Measurements from ENCODE around the gene F10.

The F10 gene

DNA sequence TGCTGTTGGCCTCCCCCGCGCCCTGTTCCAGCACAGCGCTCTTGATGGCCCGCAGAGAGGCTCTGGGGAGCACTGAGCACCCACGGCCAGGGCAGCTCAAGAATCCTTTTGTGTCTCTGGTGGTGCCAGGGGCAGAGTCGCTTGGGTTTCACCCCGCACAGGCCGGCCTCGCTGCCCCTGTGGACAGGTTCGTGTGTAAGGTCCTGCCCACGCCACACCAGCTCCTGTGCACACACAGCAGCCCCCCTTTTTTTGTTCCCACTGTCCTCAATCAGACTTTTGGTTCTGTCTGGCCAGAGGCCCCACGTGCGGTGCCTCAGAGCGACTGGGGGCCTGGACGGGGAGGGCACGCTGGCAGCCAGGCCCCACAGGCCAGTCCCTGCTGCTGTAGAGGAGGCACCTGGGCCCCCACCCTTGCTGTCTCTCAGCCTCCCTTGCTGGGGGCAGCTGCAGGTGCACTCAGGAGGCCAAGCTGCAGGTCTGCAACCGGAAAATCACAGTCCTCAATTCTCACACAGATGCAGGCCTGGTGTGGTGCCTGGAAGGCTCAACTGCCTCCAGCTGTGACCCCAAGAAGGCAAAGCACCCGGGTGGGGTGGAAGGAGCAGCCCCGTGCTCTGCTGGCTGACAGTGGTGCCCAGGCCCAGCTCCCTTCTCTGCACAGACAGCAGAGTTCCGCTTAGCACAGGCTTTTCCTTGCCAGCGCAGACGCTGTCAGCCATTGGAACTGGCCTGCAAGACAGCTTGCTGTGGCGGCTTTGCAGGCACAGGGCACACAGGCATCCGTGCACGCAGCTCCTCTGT is 29.6 kb upstream of the F10 start:
- no peak overlapping the region for H3K4me3 ChIP-seq (ENCODE audit: low read depth, low read length)
- no peak for TF ChIP-seq POLR2A (IDR thresholded peaks at IDR 0.05; ENCODE audit: extremely low read depth, insufficient read length)
- TF ChIP-seq, protein P1, sequence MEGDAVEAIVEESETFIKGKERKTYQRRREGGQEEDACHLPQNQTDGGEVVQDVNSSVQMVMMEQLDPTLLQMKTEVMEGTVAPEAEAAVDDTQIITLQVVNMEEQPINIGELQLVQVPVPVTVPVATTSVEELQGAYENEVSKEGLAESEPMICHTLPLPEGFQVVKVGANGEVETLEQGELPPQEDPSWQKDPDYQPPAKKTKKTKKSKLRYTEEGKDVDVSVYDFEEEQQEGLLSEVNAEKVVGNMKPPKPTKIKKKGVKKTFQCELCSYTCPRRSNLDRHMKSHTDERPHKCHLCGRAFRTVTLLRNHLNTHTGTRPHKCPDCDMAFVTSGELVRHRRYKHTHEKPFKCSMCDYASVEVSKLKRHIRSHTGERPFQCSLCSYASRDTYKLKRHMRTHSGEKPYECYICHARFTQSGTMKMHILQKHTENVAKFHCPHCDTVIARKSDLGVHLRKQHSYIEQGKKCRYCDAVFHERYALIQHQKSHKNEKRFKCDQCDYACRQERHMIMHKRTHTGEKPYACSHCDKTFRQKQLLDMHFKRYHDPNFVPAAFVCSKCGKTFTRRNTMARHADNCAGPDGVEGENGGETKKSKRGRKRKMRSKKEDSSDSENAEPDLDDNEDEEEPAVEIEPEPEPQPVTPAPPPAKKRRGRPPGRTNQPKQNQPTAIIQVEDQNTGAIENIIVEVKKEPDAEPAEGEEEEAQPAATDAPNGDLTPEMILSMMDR (IDR thresholded peaks at IDR 0.05; ENCODE audit: low read depth, low read length), result no peak
- TF ChIP-seq MAX (IDR thresholded peaks at IDR 0.05; ENCODE audit: low read depth, low read length), result no peak
- TF ChIP-seq MYC (IDR thresholded peaks at IDR 0.05; ENCODE audit: low read depth, low read length), result no peak
- no peak for DNase-seq (ENCODE audit: low read depth)

DNA sequence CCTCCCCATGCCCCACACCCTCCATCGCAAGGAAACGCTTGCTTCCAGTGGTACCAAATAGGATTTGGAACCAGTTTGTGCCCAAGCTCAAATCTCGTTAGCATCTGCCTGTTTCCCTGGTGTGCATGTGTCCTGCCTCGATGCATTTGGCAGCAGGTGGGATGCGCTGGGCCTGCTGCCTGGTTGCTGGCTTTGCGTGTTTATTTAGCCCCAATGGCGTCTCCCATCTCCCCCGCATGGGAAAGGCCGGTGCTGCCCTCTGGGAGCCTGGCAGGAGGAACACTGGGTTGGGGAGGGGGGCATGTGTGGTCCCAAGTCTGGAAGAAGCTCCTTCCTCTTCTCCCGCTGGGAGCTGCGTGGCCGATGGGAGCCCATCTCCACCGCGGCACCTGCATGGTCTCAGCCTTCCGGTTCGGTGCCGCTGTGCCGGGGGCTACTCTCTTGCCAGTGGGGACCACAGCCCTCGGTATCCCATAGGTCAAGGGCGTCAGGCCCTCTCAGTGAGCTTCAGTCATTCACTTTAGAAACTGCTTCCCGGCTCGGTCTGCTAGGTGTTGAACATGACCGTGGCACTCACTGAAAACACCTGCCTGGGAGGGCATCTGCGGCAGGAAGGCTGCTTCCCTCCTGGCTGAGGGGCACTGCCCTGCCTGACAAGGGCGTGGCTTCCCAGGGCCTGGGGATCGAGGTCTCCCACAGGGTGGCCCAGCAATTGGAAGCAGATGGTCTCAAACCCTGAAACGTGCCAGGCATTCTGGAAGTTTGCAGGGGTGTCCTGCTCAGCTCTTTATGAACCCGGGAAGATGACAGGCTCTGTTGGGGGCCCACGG is 28.8 kb upstream of the F10 start:
- H3K4me3 ChIP-seq (ENCODE audit: low read depth, low read length), result no peak overlapping the region
- no peak for DNase-seq (ENCODE audit: low read depth)
- no peak for TF ChIP-seq MAX (IDR thresholded peaks at IDR 0.05; ENCODE audit: low read depth, low read length)
- no peak for TF ChIP-seq POLR2A (IDR thresholded peaks at IDR 0.05; ENCODE audit: extremely low read depth, insufficient read length)
- TF ChIP-seq MYC (IDR thresholded peaks at IDR 0.05; ENCODE audit: low read depth, low read length), result no peak
- TF ChIP-seq, protein P1 (IDR thresholded peaks at IDR 0.05; ENCODE audit: low read depth, low read length), result no peak

GRCh38 chr13:113094410-113094800 is 28.2 kb upstream of the F10 start:
- TF ChIP-seq, protein P1 (IDR thresholded peaks at IDR 0.05; ENCODE audit: low read depth, low read length), result no peak
- TF ChIP-seq POLR2A (IDR thresholded peaks at IDR 0.05; ENCODE audit: extremely low read depth, insufficient read length) (no peak), MAX (IDR thresholded peaks at IDR 0.05; ENCODE audit: low read depth, low read length) (no peak), MYC (IDR thresholded peaks at IDR 0.05; ENCODE audit: low read depth, low read length) (no peak)
- no peak for DNase-seq (ENCODE audit: low read depth)
- H3K4me3 ChIP-seq (ENCODE audit: low read depth, low read length), result no peak overlapping the region

DNA sequence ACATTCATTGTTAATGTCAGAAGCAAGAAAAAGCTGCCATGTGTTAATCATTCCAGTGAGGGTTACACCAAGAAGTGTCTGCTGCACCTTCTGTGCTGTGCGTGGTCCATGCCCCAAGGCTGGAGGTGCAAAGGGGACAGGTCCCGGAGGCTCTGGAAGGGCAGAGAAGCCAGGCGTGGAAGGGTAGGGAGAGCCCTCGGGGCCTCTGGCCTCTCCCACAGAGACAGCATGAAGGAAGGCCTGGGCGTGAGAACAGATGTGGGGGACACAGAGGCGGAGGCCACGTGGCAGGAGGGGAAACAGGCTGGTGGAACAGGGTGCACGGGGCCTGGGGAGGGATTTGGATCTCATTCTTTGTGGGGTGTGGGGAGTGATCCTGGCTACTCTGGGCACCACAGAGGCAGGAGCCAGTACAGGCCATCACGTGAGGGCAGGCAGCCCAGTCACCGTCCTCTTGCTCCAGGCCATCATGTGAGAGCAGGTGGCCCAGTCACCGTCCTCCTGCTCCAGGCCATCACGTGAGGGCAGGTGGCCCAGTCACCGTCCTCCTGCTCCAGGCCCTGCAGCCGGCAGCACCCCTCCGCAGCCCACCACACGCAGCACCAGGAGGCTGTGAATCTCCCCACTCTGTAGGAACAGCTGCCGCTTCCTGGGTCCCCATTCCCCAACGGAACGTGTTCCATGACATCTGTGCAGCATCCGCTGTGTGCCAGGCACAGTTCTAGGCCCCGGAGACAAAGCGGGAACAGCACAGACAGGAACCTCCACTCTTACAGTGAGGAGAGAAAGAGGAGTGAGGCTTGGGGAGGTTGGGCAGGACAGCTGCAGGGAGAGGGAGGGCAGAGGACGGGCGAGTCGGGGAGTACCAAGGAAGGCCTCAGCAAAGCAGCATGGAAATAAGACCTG is 27.2 kb upstream of the F10 start:
- H3K4me3 ChIP-seq (ENCODE audit: low read depth, low read length), result no peak overlapping the region
- no peak for TF ChIP-seq MYC (IDR thresholded peaks at IDR 0.05; ENCODE audit: low read depth, low read length)
- TF ChIP-seq, protein P1 (IDR thresholded peaks at IDR 0.05; ENCODE audit: low read depth, low read length), result no peak
- TF ChIP-seq MAX (IDR thresholded peaks at IDR 0.05; ENCODE audit: low read depth, low read length), result no peak
- TF ChIP-seq POLR2A (IDR thresholded peaks at IDR 0.05; ENCODE audit: extremely low read depth, insufficient read length), result no peak
- DNase-seq (ENCODE audit: low read depth), result no peak

DNA sequence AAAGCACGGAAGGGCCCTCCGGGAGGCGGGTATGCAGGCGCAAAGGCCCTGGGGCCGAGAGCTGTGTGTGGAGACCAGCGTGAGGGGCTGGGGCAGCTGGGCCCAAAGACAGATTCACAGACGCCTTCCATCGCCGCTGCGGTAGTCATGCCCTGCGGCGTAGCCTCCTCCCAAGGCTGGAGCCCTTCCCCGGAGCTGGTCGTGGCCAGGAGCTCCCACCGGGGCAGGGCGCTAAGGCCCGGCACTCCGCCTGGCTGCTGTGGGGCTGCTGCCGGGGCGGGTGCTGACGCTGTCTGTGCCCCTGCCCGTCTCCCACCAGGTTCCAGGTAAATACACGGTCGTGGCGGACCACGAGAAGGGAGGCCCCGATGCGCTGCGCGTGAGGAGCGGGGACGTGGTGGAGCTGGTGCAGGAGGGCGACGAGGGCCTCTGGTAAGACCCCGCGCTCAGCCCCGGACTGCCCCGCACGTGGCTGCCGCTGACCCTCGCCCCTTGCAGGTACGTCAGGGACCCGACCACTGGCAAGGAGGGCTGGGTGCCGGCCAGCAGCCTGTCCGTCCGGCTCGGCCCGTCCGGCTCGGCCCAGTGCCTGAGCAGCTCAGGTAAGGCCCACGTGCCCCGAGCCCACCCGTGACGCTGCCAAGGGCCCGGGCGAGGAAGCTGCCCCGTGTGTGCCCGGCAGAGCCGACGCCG is 26.4 kb upstream of the F10 start:
- DNase-seq (ENCODE audit: low read depth), result no peak
- no peak overlapping the region for H3K4me3 ChIP-seq (ENCODE audit: low read depth, low read length)
- TF ChIP-seq POLR2A (IDR thresholded peaks at IDR 0.05; ENCODE audit: extremely low read depth, insufficient read length) (no peak), MYC (IDR thresholded peaks at IDR 0.05; ENCODE audit: low read depth, low read length) (no peak), MAX (IDR thresholded peaks at IDR 0.05; ENCODE audit: low read depth, low read length) (no peak)
- TF ChIP-seq, protein P1 (IDR thresholded peaks at IDR 0.05; ENCODE audit: low read depth, low read length), result no peak

Data from NB4 (cell line).